ENCODE results near the gene AJAP1.

- no peak for TF ChIP-seq CTCF (IDR thresholded peaks at IDR 0.05; ENCODE audit: insufficient read depth, low read length)
- no peak for TF ChIP-seq POLR2AphosphoS5 (IDR thresholded peaks at IDR 0.05; ENCODE audit: low read depth)
- no peak for TF ChIP-seq SPI1 (IDR thresholded peaks at IDR 0.05; ENCODE audit: borderline replicate concordance, low read depth)
- TF ChIP-seq REST (IDR thresholded peaks at IDR 0.05; ENCODE audit: insufficient replicate concordance, low read depth): no peak
Measured at GRCh38 chr1:4668743-4669700, 14.6 kb downstream of the AJAP1 start.
